Hematopoietic multipotent progenitor cell treated with erythropoietin and hydrocortisone succinate and interleukin-3 and kit ligand, for 6 days (in vitro differentiated cells): Measurements from ENCODE around the gene KIF16B.
"Not testable (repeated sequence)": the region's sequence is repeated elsewhere in the genome, so short reads cannot be mapped to it uniquely, and the experiment has no call there.

Experiments
- DNase-seq: peaks from one replicate; pipeline ENCODE4 v3.0.0-alpha.2; 2015

KIF16B gene

GRCh38 chr20:16236589-16237241 lies 336.5 kb downstream of the KIF16B start:
- DNase-seq = no peak

DNA sequence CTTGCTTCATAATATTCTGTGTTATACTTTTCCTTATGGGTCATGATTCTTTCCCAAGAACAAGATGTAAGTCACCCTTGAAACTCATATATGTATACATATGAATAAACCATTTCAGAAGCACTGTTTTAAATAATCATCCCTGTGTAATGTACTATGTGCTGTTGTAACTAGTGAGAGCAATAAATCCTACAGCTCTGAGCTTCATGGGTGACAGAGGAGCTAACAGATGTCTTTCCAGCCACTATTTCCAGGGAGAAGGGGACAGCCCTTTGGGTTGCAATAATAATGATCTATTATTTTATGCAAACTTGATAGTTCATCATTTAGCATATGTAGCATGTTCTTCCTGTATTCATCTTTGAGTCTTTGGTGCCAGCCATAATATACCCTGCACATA lies 342.8 kb downstream of the KIF16B start:
- no peak for DNase-seq

GRCh38 chr20:16229813-16230212 lies 343.4 kb downstream of the KIF16B start:
- no peak for DNase-seq

- no peak for DNase-seq
Measured at GRCh38 chr20:16228722-16229121, 344.5 kb downstream of the KIF16B start.

DNA sequence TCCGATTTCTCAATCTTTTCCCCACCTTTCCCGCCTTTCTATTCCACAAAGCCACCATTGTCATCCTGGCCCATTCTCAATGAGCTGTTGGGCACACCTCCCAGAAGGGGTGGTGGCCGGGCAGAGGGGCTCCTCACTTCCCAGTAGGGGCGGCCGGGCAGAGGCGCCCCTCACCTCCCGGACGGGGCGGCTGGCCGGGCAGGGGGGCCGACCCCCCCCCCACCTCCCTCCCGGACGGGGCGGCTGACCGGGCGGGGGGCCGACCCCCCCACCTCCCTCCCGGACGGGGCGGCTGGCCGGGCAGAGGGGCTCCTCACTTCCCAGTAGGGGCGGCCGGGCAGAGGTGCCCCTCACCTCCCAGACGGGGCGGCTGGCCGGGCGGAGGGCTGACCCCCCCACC lies 346.3 kb downstream of the KIF16B start:
- not testable (repeated sequence) for DNase-seq

DNA sequence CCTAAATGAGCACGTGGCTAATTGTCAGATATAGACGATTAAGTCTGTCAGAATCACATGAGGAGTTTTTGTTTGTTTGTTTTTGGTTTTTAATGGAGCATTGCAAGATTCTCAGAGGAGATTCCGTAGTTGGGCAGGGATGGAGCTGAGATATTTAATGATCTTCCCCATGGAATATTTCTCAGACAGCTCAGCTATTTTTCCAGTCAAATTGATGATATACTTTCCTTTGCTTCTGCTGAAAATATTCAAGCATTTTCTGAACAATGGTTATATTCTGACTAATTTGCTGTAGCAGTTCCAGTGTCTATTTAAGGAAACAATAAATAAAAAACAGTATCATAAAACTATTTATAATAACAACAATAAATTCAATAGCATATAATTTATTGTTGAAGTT lies 348.4 kb downstream of the KIF16B start:
- no peak for DNase-seq

DNA sequence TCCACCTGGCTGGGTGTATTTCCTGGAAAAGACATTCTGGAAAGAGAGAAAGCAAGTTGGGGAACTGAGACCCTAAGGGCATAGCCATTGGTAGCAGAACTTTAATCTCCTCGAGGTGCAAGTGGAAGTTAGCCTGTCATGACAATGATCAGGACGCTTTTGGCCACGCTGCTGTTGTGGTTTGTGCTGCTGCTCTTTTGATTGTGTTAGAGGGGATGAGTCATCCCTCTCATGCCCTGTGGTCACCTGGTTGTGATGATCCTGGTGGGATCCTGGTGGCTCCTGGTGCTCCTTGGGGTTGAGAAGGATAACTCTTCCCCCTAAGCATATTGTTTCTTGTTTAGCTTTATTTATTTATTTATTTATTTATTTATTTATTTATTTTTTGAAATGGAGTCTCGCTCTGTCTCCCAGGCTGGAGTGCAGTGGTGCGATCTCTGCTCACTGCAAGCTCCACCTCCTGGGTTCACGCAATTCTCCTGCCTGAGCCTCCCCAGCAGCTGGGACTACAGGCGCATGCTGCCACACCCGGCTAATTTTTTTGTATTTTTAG lies 350.3 kb downstream of the KIF16B start:
- no peak for DNase-seq
